ENCODE data around the gene ZYG11A.
A peak's percentile ranks its signal among the peaks of the same experiment; 100 is the strongest.

Gene ZYG11A

DNA sequence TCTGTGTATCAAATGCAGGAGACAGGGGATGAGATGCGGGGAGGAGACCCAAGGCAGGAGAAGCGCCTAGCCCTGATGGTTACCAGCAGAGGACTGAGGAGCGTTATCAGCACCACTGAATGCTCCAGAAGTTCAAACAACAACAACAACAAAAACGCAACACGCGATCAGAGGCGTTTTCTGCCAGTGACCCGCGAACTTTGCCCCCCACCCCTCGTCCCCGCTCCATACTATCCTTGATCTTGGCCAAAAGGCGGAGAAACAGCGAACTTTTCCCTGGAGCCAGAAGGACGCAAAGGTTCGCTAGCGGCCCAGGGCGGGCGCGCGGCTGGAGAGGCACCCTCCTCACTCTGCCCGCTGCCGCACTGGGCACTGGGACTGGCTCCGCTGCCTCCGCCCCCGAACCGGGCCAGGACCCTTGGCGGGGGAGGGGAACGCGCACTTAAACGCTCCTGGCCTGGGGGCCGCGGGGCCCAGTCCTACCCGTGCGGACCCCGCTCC lies 78.3 kb downstream of the ZYG11A start:
- H3K4me3 ChIP-seq (ENCODE audit: low read depth, low read length) = peak overlapping the region; percentile 47
- TF ChIP-seq, protein P1, sequence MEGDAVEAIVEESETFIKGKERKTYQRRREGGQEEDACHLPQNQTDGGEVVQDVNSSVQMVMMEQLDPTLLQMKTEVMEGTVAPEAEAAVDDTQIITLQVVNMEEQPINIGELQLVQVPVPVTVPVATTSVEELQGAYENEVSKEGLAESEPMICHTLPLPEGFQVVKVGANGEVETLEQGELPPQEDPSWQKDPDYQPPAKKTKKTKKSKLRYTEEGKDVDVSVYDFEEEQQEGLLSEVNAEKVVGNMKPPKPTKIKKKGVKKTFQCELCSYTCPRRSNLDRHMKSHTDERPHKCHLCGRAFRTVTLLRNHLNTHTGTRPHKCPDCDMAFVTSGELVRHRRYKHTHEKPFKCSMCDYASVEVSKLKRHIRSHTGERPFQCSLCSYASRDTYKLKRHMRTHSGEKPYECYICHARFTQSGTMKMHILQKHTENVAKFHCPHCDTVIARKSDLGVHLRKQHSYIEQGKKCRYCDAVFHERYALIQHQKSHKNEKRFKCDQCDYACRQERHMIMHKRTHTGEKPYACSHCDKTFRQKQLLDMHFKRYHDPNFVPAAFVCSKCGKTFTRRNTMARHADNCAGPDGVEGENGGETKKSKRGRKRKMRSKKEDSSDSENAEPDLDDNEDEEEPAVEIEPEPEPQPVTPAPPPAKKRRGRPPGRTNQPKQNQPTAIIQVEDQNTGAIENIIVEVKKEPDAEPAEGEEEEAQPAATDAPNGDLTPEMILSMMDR (IDR thresholded peaks at IDR 0.05; ENCODE audit: low read depth, low read length, missing control alignments) = no peak
- in situ Hi-C loops (cut with HindIII; ENCODE audit: low sequenced_read_pairs) = no loop called here
- DNase-seq (ENCODE audit: low read depth) = no peak

DNA sequence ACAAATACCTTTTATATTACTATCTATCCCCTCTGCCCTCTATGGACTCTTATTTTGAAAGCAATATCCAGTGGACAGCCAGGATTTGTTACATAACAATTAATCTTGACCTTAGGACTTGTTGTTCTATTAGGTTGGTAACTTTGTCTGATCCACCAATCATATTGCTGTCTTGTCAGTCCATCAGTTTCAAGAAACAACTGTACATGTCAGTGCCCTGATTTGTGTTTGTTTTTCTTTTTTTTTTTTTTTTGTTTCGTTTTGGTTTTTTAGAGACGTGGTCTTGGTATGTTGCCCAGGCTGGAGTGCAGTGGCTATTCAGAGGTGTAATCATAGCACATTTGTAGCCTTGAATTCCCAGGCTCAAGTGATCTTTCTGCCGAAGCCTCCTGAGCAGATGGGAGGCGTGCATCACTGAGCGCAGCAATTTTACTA lies 83.0 kb downstream of the ZYG11A start:
- DNase-seq (ENCODE audit: low read depth) = no peak
- H3K4me3 ChIP-seq (ENCODE audit: low read depth, low read length) = no peak overlapping the region
- TF ChIP-seq, protein P1 (IDR thresholded peaks at IDR 0.05; ENCODE audit: low read depth, low read length, missing control alignments) = no peak
- in situ Hi-C loops (cut with HindIII; ENCODE audit: low sequenced_read_pairs) = no loop called here

DNA sequence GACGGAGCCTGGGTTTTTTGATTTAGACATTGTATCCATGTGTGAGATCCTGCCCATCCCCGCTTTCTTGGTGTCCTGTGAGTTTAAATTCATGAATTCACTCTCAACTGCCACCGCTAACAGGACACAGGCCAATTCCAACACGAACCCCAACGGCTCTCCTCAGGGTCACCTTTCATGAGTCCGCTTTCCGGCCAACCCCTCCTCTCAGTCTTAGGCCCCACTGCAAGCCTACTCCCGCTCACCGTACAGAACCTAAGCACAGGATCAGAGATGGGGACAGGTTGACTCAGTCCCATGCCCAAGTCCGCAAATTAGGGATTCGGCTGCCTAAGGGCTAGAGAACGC lies 84.3 kb downstream of the ZYG11A start:
- no peak for DNase-seq (ENCODE audit: low read depth)
- in situ Hi-C loops (cut with HindIII; ENCODE audit: low sequenced_read_pairs) = no loop called here
- H3K4me3 ChIP-seq (ENCODE audit: low read depth, low read length) = peak overlapping the region; percentile 58
- TF ChIP-seq, protein P1 (IDR thresholded peaks at IDR 0.05; ENCODE audit: low read depth, low read length, missing control alignments) = no peak

DNA sequence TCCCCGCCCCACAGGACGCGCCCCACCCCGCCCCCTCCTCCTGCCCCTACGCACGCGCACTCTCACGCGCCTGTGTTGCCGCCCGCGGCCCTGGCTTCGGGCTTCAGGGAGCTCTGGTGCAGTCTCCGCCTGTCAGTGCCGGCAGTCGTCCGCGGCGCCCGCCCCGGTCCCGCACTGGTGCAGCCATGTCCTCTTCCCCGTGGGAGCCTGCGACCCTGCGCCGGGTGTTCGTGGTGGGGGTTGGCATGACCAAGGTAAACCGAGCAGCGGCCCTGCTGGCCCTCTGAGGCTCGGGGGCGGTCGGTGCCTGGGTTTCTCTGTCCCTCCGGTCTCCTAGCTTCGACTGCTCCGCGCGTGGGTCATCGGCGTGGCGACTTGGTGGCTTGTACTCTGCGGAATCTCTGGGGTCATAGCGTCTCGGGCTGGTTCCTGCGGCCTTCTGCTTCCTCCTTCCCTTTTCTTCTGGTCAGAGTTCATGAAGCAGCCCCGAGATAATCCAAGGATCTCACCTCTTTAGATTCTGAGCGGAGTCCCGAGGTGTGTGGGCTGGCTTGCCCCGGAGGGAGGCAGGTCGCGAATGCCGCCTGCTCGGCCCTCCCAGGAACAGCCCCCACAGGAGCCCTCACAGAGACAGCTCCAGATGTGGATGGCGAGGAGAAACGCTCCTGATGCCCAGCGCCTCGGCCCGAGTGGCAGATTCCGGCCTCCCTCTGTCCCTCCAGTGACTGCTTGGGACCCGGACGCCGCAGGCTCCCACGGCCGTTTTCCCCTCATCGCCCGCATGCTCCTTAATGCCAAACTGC lies 84.9 kb downstream of the ZYG11A start, which contains the start of gene SCP2:
TSS of gene SCP2 (plus strand) at position 65 of the 803 bp plus-strand sequence. CDS start at position 186, 121 bp downstream.
- TF ChIP-seq, protein P1 (IDR thresholded peaks at IDR 0.05; ENCODE audit: low read depth, low read length, missing control alignments) = no peak

DNA sequence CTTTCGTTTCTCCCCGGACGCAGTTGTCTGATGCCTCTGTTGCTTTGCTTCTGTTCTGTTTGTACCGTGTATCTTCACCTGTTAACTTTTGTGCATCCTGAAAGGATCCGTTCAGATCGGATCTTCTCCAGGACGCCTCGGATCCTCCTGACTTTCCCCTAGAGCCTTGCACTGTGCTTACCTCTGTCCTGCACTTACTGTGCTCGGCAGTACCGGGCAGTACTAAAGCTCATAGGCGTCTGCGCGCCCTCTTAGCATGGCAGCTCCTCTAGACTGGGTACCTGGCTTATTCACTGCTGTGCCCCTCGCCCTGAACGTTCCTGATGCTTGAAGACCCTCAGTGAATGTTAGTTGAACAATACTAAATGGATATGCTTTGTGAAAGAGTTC lies 85.5 kb downstream of the ZYG11A start:
- H3K4me3 ChIP-seq (ENCODE audit: low read depth, low read length) = peak overlapping the region; percentile 58
- in situ Hi-C loops (cut with HindIII; ENCODE audit: low sequenced_read_pairs) = no loop called here
- no peak for DNase-seq (ENCODE audit: low read depth)
- TF ChIP-seq, protein P1 (IDR thresholded peaks at IDR 0.05; ENCODE audit: low read depth, low read length, missing control alignments) = no peak

More for the DNA sequence above, 84.9 kb downstream of the ZYG11A start, which contains the start of gene SCP2:
- no peak for DNase-seq (ENCODE audit: low read depth)
- H3K4me3 ChIP-seq (ENCODE audit: low read depth, low read length) = peak within 1 kb of the TSS; percentile 58
- in situ Hi-C loops (cut with HindIII; ENCODE audit: low sequenced_read_pairs) = no loop called here

DNA sequence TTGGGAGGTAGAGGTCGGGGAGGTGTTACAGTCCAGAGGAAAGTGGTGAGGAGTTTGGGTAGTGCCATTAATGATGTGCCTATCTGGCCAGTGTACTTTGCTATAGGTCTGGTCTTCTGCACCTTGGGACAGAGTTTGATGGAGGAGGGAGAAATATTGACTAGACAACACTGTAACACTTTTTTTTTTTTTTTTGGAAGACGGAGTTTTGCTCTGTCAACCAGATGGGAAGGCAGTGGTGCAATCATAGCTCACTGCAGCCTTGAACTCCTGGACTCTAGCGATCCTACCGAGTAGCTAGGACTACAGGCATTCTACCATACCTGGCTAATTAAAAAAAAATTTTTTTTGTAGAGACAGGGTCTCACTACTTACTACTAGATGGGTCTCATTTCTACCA lies 86.5 kb downstream of the ZYG11A start:
- TF ChIP-seq, protein P1 (IDR thresholded peaks at IDR 0.05; ENCODE audit: low read depth, low read length, missing control alignments) = no peak
- H3K4me3 ChIP-seq (ENCODE audit: low read depth, low read length) = no peak overlapping the region
- no peak for DNase-seq (ENCODE audit: low read depth)
- in situ Hi-C loops (cut with HindIII; ENCODE audit: low sequenced_read_pairs) = no loop called here
